NCI-H2196 (cell line): ENCODE measurements around the gene SNTG2.

Source experiments
- DNase-seq: peaks from one replicate; lab custom pipeline; 2025; ENCODE audit not compliant: unreplicated experiment; lab: John Stamatoyannopoulos, UW

SNTG2 gene

DNA sequence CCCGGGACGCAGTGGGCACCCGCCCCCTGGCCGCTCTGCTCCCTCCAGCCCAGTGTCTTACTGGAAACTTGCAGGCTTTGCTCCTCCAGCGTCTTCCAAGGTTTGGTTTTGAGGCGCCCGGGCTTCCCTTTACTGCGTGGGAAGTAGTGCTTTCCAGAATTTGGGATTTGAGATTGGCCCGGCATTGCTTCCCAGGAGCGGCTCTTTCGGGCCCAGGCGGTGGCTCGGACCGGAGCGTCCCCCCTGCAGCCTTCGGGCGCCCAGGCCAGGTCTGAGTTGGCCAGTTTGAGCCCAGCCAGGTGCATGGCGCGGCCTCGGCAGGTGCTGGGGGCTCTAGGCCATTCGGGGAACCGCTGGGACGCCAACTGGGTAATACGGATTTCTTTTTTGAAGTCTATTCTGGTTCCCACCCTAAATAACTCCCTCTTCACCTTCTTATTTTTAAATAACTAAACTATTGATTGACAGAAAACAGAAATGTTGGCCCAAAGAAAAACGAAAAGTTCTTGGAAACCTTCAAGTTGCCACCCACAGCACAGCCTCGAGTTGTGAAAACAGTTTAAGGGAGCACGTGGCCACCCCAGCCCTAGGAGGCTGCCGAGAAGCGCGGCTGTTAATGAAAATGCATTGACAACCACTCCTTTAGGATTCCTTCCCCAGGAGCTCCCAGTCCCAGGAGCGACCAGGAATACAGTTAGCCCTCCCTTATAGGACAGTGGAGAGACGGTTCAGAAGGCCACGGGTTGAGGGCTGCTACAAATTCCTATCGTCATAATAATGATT lies 766 bp downstream of the SNTG2 start:
- DNase-seq = no peak

DNA sequence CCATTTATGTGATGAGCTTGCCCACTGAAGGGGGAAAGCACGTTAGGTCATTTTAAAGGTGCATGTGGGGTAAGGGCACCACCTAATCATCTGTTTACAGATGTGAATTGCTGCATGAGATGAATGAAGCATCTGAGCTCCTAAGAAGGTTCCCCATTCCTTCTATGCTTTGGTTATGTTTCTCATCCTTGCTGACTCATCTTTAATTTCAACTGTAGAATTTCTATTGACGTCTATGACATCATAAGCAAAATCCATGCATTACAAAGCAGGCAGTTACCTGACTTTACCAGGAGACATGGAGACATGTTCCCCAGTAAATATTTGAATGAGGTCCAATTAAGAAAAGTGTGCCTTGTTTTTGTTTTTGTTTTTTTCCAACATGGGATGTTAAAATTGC lies 2.8 kb downstream of the SNTG2 start:
- DNase-seq = no peak

DNA sequence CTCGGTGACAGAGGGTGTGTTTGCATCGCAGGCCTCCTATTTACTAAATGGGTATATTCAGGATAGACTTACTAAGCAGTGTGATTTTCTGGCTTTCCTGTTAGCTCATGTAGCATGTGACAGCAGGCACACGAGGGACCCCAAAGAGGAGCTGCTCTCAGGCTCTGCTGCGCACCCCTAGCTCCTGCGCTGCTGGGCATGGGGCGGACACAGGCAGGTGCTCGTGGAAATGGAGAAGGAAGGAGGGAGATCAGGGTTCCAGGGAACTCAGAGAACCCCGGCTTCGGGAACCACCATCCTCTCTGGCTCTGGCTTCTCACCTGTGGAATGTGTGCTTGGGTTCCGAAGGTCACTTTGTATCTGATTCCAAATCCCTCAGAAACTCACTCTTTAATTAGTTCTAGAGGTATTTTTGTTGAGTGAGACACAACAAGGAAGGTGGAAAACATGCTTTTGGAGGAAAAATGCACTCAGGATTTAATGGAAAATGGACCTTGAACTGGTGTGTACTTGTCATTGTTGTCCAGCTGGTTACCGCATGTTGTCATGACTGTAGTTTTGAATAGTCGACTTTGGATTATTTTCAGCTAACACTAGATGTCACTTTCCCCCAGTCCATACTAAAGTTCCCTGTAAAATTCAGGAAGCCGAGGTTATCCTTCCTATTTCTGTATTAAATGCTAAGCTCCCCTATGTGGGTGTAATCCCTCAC lies 3.5 kb downstream of the SNTG2 start:
- DNase-seq = no peak

DNA sequence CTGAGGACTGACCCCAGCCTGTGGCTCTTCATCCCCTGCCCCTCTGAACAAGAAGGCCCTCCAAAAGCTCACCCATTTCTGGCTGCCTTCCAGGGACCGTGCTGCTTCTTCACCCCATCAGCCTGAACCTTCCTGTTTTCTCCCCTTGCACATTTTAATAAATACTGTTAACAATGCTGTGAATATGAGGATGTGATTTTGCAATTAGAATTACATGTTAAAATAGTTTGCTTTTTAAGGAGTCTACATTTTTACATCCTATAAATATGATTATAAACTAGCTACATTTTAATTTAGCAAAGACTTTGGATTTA lies 4.0 kb downstream of the SNTG2 start:
- no peak for DNase-seq

DNA sequence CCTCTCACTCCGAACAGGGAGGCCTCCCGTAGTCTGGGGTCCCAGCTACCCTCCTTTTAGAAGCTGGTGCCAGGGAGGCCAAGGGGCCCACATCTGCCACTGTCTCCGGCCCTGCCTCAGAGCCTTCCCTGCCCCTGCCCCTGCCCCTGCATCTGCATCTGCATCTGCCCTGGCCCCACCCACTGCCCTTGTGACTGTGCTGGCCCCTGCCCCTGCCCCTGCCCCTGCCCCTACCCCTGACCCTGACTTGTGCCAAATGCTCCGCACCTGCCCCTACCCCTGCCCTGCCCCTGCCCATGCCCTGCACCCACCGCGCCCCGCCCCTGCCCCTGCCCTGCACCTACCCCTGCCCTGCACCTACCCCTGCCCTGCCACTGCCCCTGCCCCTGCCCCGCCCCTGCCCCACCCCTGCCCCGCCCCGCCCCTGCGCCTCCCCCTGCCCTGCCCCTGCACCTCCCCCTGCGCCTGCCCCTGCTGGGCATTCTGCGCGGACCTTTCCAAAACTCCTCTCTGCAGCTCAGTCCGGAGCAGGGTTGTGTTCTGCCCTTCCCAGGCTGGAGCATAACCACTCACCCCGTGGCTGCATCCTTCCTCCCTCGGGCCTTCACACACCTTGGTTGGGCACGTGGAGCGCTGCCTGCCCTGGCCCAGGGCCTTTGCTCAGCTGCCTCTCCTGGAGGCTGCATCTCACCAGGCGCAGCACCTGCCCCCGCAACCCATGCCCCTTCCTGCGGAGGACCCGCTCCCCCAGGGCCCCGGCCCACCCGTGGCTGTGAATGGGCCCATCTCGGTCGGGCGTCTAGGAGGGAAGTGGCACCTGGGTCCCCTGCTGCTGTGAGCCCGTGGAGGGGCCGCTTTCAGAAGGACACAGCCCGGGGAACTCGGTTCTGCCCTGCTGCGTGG lies 5.4 kb downstream of the SNTG2 start:
- no peak for DNase-seq

DNA sequence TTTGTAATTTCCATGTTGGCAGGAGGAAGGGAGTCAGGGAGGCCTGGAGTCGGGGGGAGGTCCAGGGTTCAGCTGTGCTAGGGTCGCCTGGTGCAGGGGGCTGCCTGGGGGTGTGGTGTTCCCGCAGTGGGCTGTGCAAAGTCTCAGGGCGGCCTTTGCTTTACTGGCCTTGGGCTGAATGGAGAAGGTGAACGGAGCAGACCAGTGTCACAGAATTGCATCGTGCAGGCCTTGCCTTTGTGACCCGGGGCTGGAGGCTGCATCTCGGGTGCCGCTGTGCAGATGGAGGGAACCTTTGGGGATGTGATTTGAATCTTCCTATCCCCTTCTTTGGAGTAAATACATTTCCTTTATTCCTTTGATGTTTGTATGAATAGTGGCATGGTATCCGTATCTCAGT lies 8.8 kb downstream of the SNTG2 start:
- no peak for DNase-seq

DNA sequence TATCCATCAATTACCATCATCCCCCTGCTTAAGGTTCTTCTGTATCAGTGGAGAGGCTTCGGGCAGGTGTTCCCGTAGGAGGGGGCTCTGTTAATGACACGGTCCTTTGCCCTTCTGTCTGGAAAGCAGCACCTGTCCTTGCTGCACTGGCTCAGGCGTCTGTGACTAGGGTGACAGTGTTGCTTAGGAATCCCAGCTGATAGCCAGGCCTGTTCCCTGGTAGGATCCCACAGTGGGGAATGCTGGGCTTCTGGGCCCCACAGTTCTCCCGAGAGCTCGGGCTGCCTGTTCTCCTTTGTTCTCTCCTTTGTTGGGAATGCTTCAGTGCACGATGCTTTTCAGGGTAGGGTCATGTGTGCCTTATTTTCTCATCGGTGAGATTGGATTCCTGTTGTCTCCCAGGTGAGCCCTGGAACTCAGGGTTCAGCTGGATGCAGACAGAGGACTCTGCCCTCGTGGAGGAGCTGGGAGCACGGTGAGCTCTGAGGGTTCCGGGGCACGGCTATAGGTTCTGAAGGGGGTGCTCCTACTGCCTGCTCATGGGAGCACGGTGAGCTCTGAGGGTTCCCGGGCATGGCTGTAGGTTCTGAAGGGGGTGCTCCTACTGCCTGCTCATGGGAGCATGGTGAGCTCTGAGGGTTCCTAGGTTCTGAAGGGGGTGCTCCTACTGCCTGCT lies 9.6 kb downstream of the SNTG2 start:
- no peak for DNase-seq

DNA sequence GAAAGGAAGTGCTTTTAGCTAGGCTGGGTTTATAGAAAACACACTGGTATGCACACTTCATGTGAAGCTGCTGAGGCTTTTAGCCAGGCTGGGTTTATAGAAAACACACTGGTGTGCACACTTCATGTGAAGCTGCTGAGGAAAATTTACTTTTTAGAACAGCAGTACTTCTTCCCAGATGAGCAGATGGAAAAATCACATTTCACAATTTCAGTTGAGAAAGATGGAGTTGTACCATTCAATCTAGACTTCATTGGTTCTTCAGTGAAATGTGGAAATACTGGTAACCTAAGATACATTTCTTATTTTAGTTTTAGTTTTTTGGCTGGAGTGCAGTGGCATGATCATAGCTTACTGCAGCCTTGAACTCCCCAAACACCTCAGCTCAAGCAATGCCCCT lies 11.1 kb downstream of the SNTG2 start:
- no peak for DNase-seq

DNA sequence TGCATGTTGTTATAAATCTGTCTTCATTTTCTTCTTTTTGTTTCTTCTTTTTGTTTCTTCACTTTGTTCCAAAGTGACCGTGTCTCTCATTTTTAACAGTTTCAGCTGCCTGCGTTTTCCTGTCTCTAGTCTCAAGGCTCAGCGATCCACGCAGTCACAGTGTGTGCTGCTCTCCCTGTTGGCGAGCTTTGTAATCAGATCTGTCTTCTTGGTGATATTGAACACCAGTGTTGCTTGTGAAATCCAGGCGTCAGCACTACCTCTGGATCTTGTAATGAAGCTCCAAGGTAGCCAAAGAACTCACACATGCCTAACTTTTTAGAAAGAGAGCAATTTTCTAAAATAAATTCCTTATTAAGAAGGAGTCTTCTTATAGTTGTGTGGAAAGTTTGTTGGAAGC lies 13.2 kb downstream of the SNTG2 start:
- DNase-seq = no peak

DNA sequence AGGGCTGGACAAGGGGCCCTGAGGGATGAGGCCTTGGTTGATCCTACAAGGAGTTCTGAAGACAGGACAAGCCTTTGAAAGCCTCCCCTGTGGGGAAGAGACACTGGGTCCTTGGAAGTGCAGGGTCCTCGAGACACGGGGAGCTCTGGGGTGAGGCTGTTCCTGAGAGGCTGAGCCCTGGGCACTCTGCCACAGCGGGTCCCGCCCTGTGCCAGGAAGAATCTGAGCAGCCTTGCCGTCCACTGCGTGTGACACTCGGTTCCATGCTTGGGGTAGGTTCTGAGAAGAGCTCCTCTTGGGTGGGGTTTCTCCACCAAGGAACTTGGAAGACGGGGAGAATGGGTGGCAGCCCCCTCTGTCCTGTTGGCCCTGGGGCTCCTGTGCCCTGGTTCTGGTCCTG lies 13.9 kb downstream of the SNTG2 start:
- no peak for DNase-seq

DNA sequence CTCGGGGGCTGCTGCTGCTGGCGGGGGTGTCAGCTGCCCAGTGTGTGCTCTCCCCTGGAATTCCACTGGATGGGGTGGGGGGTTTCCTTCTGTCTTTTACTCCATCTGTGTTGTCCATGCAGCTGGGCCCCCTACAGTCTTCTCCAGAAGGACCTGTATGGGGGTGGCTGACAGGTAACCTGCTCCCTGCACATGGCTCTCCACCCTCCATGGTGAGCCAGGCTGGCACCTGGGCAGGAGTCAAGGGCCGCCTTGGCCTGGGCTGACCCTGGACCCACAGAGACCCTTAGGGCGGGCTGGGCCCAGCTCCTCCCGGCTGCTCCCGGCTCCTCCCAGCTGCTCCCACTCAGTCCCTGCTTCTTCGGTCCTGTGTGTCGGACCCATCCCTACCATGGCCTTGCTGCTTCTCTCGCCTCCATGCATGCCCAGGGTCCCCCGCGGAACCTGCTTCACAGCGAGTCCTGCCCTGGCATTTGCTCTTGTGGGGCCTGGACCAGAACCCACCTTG lies 15.0 kb downstream of the SNTG2 start:
- no peak for DNase-seq

DNA sequence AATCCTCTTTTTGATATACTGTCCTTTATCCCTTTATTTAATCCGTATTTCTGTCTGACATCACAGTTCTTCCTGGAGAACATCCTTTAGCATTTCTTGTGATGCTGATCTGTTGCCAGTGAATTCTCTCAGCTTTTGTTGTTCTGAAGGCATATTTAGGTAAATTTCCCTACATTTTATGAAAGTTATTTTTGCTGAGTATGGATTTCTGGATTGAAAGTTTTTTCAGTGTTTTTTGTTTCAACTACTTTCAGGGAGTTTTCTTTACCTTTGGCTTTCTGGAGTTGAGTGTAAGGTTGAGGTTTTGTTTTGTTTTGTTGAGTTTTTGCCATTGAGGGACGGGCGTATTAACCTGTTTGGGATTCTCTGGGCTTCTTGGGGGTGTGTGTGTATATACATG lies 22.5 kb downstream of the SNTG2 start:
- DNase-seq = no peak

DNA sequence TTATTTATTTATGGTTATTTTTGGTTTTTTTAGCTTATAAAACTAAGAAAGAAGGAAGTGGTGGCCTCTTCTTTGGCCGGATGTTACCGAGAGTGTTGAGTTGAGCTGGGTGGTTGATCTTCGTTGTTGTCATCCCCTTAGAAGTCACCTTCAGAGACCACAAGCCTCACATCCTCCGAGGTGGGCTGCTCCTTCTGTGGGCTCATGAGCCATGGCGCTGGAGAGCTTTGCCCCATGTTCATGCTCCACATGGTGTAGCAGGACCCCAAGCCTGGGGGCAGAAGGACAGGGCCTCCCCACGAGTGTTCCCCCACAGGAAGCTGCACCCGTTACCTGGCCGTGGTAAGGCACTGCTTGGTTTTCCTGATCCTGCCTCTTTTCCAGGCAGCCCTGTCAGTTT lies 23.4 kb downstream of the SNTG2 start:
- DNase-seq = no peak

DNA sequence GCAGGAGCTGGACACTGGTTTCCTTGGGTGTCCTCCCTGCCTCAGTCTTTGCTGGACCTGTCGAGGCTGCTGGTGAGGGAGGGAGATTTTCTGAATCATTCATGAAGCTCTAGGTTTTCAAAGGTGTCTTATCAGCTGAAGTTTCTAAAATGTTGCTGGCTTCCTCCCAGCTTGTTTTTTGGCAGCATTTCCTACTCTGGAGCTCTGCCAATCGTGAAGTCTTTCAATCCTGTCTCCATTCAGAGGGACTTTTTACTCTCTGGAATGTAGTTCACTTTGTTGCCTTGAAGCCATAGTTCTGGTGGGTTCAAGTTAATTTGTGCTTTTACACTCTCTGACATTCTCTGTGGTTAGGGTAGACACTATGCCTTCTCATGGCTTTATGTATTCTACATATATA lies 23.9 kb downstream of the SNTG2 start:
- peak; percentile 5 for DNase-seq

DNA sequence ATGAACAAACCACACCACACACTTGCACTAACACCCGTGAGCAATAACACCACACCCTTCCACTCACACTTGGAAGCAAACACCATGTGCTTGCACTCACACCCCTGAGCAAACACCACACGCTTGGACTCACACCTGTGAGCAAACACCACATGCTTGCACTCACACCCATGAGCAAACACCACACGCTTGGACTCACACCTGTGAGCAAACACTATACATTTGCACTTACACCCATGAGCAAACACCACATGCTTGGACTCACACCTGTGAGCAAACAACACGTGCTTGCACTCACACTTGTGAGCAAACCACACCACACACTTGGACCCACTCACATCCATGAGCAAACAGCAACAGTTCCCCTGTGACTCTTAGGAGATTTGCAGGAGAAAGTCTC lies 24.4 kb downstream of the SNTG2 start:
- DNase-seq = no peak

DNA sequence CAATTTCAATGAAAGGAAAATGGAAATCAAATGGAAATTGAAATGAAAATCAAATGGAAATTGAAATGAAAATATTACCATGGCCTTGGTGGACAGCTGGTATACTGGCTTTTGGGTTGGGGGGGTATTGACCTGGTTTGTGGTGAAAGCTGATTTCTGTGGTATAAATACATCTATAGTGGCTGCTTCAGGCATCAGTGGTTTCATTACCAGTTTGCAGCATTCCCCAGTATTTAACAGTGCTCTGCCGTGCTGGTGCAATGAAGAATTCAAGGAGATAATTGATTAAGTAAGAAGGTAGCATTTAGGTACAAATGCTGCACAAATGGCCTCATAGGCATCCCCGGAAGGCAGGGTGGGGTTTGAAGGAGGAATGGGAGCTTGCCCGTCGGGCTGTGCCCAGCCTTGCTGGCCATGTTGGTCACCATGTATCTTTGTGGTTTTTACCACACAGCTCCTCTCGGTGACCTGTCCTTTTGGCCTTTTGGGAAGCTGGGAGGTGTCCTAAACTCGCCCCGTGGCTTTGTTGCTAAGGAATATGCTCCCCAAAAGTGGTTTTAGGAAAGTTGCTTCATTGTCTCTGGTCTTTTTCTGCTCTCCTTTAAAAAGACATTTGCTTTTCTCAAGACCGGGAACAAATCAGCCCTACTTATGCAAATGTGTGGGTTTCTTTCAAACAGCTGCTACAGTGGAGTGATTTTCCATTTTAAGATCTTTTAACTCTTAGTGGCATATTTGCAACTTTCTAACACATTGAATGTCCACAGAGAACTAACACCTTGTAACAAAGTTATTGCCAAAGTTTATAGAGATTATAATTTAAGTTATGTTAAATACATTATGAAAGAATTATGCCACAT lies 28.6 kb downstream of the SNTG2 start:
- DNase-seq = no peak

DNA sequence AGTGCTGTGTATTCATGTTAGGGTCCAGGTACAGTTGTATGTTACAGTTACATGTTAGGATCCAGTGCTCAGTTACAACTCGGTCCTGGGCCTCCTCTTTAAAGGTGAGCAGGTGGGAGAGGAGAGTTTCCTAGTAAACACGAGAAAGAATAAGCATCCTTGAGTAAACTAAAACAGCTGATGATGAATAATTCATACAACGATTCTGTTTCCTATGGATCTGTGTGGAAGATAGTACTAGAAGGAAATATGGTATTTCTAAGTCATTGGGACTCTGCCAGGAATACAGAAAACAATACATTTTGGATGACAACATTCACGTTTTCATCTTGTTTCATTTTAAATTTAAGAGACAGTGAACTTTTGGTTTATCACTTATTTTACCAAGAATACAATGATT lies 29.5 kb downstream of the SNTG2 start:
- no peak for DNase-seq

DNA sequence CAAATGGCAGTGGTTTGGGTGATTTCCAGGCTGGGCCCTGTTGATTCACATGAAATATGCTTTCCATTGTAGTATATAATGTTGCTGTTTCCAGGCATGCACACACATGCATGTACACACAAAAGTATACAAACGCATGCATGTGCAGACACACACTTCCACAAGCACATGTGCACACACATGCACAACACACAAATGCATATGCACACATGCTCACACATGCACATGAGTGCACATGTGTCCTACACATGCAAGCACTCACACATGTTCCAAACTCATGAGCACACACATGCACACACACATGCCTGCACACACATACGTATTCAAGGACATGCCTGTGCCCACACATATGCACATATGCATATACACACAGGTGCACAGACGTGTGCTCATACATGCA lies 30.6 kb downstream of the SNTG2 start:
- no peak for DNase-seq

DNA sequence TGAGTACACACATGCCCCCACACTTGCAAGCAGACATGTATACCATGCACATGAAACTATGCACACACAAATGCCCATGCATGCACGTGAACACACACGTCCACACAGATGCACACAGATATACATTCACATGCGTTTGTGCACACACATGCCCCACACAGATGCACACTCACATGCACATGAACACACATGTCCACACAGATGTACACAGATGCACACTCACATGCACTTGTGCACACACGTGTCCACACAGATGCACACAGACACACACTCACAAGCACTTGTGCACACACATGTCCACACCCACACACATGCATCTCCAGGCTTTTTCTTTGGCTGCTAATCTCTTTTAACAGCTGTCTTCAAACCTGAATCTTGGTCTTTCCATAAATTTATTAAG lies 31.1 kb downstream of the SNTG2 start:
- no peak for DNase-seq

DNA sequence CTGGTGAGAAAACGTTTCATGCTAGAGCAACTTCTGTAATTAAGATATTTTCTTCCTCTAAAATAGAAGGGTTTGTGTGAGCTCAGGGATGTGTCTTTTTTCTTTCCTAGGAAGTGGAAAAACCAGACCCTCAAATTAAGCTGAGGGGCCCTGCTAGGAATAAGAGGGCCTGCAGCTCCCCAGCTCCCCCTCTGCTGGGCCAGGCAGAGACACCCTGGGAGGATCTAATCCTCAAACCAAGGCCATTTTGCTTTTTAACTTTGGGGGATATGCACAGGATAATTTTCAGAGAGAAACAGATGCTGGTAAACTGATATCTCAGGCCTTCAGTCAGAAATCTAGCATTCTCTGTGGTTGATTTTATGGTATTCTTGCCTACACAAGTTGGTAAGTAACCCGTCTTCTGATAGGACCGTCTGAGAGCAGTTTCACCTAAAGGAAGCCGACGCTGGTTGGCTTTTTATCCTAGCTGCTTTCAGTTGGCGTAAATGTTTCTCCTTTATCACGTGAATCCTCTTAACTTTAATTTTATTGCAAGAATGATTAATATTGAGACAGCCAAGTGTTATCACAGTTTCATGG lies 34.8 kb downstream of the SNTG2 start:
- DNase-seq = no peak
